HepG2 (cell line): ENCODE results near the gene FUCA1. TPM values are rescaled to one million over a fixed set of nuclear protein-coding genes. Genes with fewer than 3 reads are reported as not detected.
A peak's percentile ranks its signal among the peaks of the same experiment; 100 is the strongest.

Experiments used
- ATF3 ChIP-seq: sonication (generic); formaldehyde crosslinking; IDR thresholded peaks from 2 replicates; pipeline ENCODE4 v1.4.0; 2020; ENCODE audit warnings: missing genetic modification reagents
- ATF7-NPFF ChIP-seq: sonication (generic); formaldehyde crosslinking; IDR thresholded peaks from 2 replicates; pipeline ENCODE4 v1.8.1; 2023; ENCODE audit warnings: mild to moderate bottlenecking, low read depth, missing genetic modification reagents, moderate library complexity
- FOSL2 ChIP-seq: sonication (generic); formaldehyde crosslinking; IDR thresholded peaks from 2 replicates; pipeline ENCODE4 v1.4.0; 2020; ENCODE audit warnings: missing genetic modification reagents
- FOXK2 ChIP-seq: fragments of 450-650 bp; IDR thresholded peaks from 2 replicates; pipeline ENCODE4 v1.6.1; 2016
- FOXP4 ChIP-seq: sonication (generic); formaldehyde crosslinking; IDR thresholded peaks from 2 replicates; pipeline ENCODE4 v1.4.0; 2020; ENCODE audit warnings: missing genetic modification reagents
- IKZF1 ChIP-seq: fragments of 450-650 bp; IDR thresholded peaks from 2 replicates; pipeline ENCODE4 v1.7.1; 2016
- MED13 ChIP-seq: sonication (generic); formaldehyde crosslinking; IDR thresholded peaks from 2 replicates; pipeline ENCODE4 v1.5.0; 2020; ENCODE audit warnings: missing genetic modification reagents
- PPARG ChIP-seq: conservative IDR thresholded peaks from 2 replicates; pipeline ENCODE4 v1.6.1; 2016; ENCODE audit warnings: missing biosample characterization, missing genetic modification reagents
- RCOR2 ChIP-seq: IDR thresholded peaks from 2 replicates; pipeline ENCODE4 v1.6.1; 2016; ENCODE audit warnings: missing biosample characterization, missing genetic modification reagents
- STAT6 ChIP-seq: sonication (generic); formaldehyde crosslinking; IDR thresholded peaks from 2 replicates; pipeline ENCODE4 v1.4.0; 2020; ENCODE audit warnings: missing genetic modification reagents, mild to moderate bottlenecking, borderline replicate concordance
- ZEB1 ChIP-seq: IDR thresholded peaks from 2 replicates; pipeline ENCODE4 v1.6.1; 2012; ENCODE audit warnings: mild to moderate bottlenecking, low read depth, inconsistent platforms; ENCODE audit not compliant: insufficient replicate concordance
- ZFP36L1 ChIP-seq: sonication (generic); formaldehyde crosslinking; IDR thresholded peaks from 2 replicates; pipeline ENCODE4 v1.8.0; 2022; ENCODE audit warnings: mild to moderate bottlenecking, missing genetic modification reagents, moderate library complexity
- ZFP37 ChIP-seq: sonication (generic); formaldehyde crosslinking; IDR thresholded peaks from 2 replicates; pipeline ENCODE4 v1.4.0; 2020; ENCODE audit warnings: missing genetic modification reagents, borderline replicate concordance
- ZNF33A ChIP-seq: sonication (generic); formaldehyde crosslinking; IDR thresholded peaks from 2 replicates; pipeline ENCODE4 v1.5.1; 2020; ENCODE audit warnings: missing genetic modification reagents, mild to moderate bottlenecking, moderate library complexity, borderline replicate concordance
- ZNF670 ChIP-seq: sonication (generic); formaldehyde crosslinking; IDR thresholded peaks from 2 replicates; pipeline ENCODE4 v1.8.0; 2022; ENCODE audit warnings: mild to moderate bottlenecking, missing genetic modification reagents, borderline replicate concordance
- ZNF83 ChIP-seq: sonication (generic); formaldehyde crosslinking; IDR thresholded peaks from 2 replicates; pipeline ENCODE4 v1.4.0; 2020; ENCODE audit warnings: missing genetic modification reagents, mild to moderate bottlenecking, borderline replicate concordance
- polyA plus RNA-seq, 8 experiments: library from polyadenylated mRNA; depleted of rRNA in 3 of 8; stranded (reverse) in 7 of 8; unstranded in 1 of 8; fragments of >200 nt; fragmentation: Illumina TruSeq in 4 of 8; extraction: Trizol in 4 of 8; gene quantifications; 2 replicates each; pipeline versions ENCODE4 v1.2.1 to v1.2.3, GENCODE V29; 2011 to 2016; ENCODE audit warnings: low read depth in 4 of 8, missing spikeins in 1 of 8, mixed read lengths in 1 of 8; ENCODE audit not compliant: insufficient read depth in 1 of 8
- total RNA-seq, 5 experiments: library from RNA; depleted of rRNA; stranded (reverse); fragments of >200 nt; fragmentation: Illumina TruSeq; extraction: Trizol; gene quantifications; 2 replicates each; pipeline ENCODE4 v1.2.3, GENCODE V29; 2016; ENCODE audit warnings: low read depth in 1 of 5

FUCA1 gene
- total and polyA plus RNA-seq, 2 of the 13 experiments (the other 11 are each of a cell fraction or from before 2014, with no cell fraction given) = 32.7 to 33.6 TPM

DNA sequence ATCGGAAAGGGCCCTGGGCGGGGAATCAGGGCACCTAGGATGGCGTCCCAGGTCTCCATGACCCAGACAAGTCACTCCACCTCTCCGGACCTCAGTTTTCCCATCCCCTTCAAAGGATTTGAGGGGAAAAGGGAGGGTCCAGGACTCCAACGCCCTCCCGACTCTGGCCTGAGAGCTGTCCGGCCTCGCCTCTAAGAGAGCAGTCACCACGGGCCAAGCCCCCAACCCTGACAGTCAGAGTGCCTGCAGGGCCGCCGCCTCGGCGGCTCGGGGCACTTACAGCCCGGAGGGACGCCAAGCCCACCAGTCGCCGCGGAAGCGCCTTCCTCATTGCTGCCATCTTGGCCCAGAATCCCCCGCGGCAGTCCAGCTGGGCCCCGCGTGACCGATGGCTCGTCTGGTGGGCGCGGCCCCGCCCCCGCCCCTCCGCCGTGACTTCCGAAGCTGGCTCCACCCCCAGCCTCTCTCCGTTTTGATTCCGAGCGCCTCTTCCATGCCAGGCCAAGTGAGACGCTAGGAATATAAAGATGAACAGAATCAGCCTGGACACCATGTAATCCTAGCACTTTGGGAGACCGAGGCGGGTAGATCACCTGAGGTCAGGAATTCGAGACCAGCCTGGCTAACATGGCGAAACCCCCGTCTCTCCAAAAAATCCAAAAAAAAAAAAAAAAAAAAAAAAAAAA lies 42.9 kb downstream of the FUCA1 start, which contains the start of gene HMGCL (continued):
- TF ChIP-seq PPARG (CRISPR knock-in tag) (0 out of 2 replicates have a peak, but pooled peaks have one; percentile 34), STAT6 (no peak), ATF7-NPFF (CRISPR knock-in tag) (peak; percentile 80; the same call in 1 of the 2 replicates), ZEB1 (no peak), FOXP4 (CRISPR knock-in tag) (peak; percentile 64), ZFP36L1 (CRISPR knock-in tag) (0 out of 2 replicates have a peak, but pooled peaks have one; percentile 68), FOXK2 (no peak), FOSL2 (CRISPR knock-in tag) (peak; percentile 51), RCOR2 (CRISPR knock-in tag) (0 out of 2 replicates have a peak, but pooled peaks have one; percentile 2), ZNF83 (no peak), MED13 (CRISPR knock-in tag) (peak; percentile 80), ATF3 (CRISPR knock-in tag) (peak; percentile 64), ZNF33A (no peak), ZNF670 (CRISPR knock-in tag) (no peak), ZFP37 (CRISPR knock-in tag) (peak; percentile 49; the same call in 1 of the 2 replicates), IKZF1 (no peak)
